Liver (tissue), 9 donors: ENCODE measurements around the gene KIRREL1. TPM values are rescaled to one million over a fixed set of nuclear protein-coding genes. Genes with fewer than 3 reads are reported as not detected.

Source experiments
- DNase-seq: peaks from one replicate; pipeline ENCODE4 v3.0.0-alpha.2; 2017; ENCODE audit warnings: low spot score
- H3K27ac ChIP-seq, 2 donors: one replicate each; pipeline ENCODE4 v1.7.0; 2013; ENCODE audit warnings: inconsistent platforms in 2 of 2, low read length in 2 of 2, control low read depth in 1 of 2, low read depth in 1 of 2, mild to moderate bottlenecking in 1 of 2
- H3K27me3 ChIP-seq, 4 donors: one replicate each; pipeline versions ENCODE4 v1.6.1 to v1.7.0; 2013; ENCODE audit warnings: low read length in 3 of 4, inconsistent platforms in 1 of 4, mild to moderate bottlenecking in 1 of 4, moderate library complexity in 1 of 4; ENCODE audit not compliant: control insufficient read depth in 4 of 4, insufficient read depth in 4 of 4
- H3K36me3 ChIP-seq, 4 donors: one replicate each; pipeline versions ENCODE4 v1.6.1 to v1.7.0; 2013; ENCODE audit warnings: low read length in 3 of 4, mild to moderate bottlenecking in 3 of 4, low read depth in 1 of 4, moderate library complexity in 1 of 4; ENCODE audit not compliant: control insufficient read depth in 4 of 4, insufficient read depth in 3 of 4
- H3K4me1 ChIP-seq, 4 donors: one replicate each; pipeline versions ENCODE4 v1.6.1 to v1.7.0; 2013; ENCODE audit warnings: low read length in 3 of 4, mild to moderate bottlenecking in 3 of 4, moderate library complexity in 1 of 4; ENCODE audit not compliant: control insufficient read depth in 4 of 4, insufficient read depth in 4 of 4
- H3K4me3 ChIP-seq, 3 donors: one replicate each; pipeline versions ENCODE4 v1.6.1 to v1.7.0; 2013; ENCODE audit warnings: low read length in 3 of 3, control low read depth in 1 of 3, low read depth in 1 of 3, mild to moderate bottlenecking in 1 of 3
- H3K9ac ChIP-seq, 2 donors: one replicate each; pipeline ENCODE4 v1.7.0; 2013; ENCODE audit warnings: low read length in 2 of 2, mild to moderate bottlenecking in 2 of 2, moderate library complexity in 2 of 2, control low read depth in 1 of 2, low read depth in 1 of 2
- H3K9me3 ChIP-seq, 4 donors: one replicate each; pipeline versions ENCODE4 v1.6.1 to v1.7.0; 2013; ENCODE audit warnings: low read length in 3 of 4; ENCODE audit not compliant: control insufficient read depth in 4 of 4
- ATF3 ChIP-seq: IDR thresholded peaks from 2 replicates; pipeline ENCODE4 v1.6.1; 2016; ENCODE audit warnings: antibody characterized with exemption
- CTCF ChIP-seq: fragments of 150-350 bp; IDR thresholded peaks from 2 replicates; pipeline ENCODE4 v1.5.1; 2017; ENCODE audit warnings: improper control_type of control experiment, low read depth, low read length; ENCODE audit not compliant: missing input control
- EGR1 ChIP-seq, 2 donors: IDR thresholded peaks; 2 replicates each; pipeline ENCODE4 v1.6.1; 2016 to 2018; ENCODE audit warnings: antibody characterized with exemption in 2 of 2, low read depth in 2 of 2
- FOXA1 ChIP-seq: IDR thresholded peaks from 2 replicates; pipeline ENCODE4 v1.6.1; 2016; ENCODE audit warnings: antibody characterized with exemption
- FOXA2 ChIP-seq: IDR thresholded peaks from 2 replicates; pipeline ENCODE4 v1.6.1; 2016; ENCODE audit warnings: antibody characterized with exemption
- GABPA ChIP-seq, 2 donors: IDR thresholded peaks in 1 of 2; conservative IDR thresholded peaks in 1 of 2; 2 replicates each; pipeline ENCODE4 v1.6.1; 2016; ENCODE audit warnings: antibody characterized with exemption in 2 of 2, mild to moderate bottlenecking in 1 of 2, moderate library complexity in 1 of 2
- HNF4A ChIP-seq, 2 donors: conservative IDR thresholded peaks; 2 replicates each; pipeline ENCODE4 v1.6.1; 2016; ENCODE audit warnings: antibody characterized with exemption in 2 of 2, mild to moderate bottlenecking in 2 of 2
- HNF4G ChIP-seq: IDR thresholded peaks from 2 replicates; pipeline ENCODE4 v1.6.1; 2016; ENCODE audit warnings: antibody characterized with exemption
- JUND ChIP-seq, 2 donors: IDR thresholded peaks; 2 replicates each; pipeline ENCODE4 v1.6.1; 2016; ENCODE audit warnings: antibody characterized with exemption in 2 of 2
- MAX ChIP-seq: IDR thresholded peaks from 2 replicates; pipeline ENCODE4 v1.6.1; 2016; ENCODE audit warnings: antibody characterized with exemption
- NR2F2 ChIP-seq: IDR thresholded peaks from 2 replicates; pipeline ENCODE4 v1.6.1; 2016; ENCODE audit warnings: antibody characterized with exemption
- RAD21 ChIP-seq, 2 donors: IDR thresholded peaks; 2 replicates each; pipeline ENCODE4 v1.6.1; 2016; ENCODE audit warnings: antibody characterized with exemption in 2 of 2, mild to moderate bottlenecking in 2 of 2
- REST ChIP-seq: IDR thresholded peaks from 2 replicates; pipeline ENCODE4 v1.6.1; 2016; ENCODE audit warnings: antibody characterized with exemption, mild to moderate bottlenecking
- RXRA ChIP-seq, 2 donors: IDR thresholded peaks; 2 replicates each; pipeline ENCODE4 v1.6.1; 2017 to 2018; ENCODE audit warnings: antibody characterized with exemption in 2 of 2, mild to moderate bottlenecking in 1 of 2
- SP1 ChIP-seq: IDR thresholded peaks from 2 replicates; pipeline ENCODE4 v1.6.1; 2018; ENCODE audit warnings: antibody characterized with exemption, mild to moderate bottlenecking
- TAF1 ChIP-seq: conservative IDR thresholded peaks from 2 replicates; pipeline ENCODE4 v1.6.1; 2016; ENCODE audit warnings: antibody characterized with exemption, mild to moderate bottlenecking
- YY1 ChIP-seq: IDR thresholded peaks from 2 replicates; pipeline ENCODE4 v1.6.1; 2016; ENCODE audit warnings: antibody characterized with exemption, mild to moderate bottlenecking
- ZBTB33 ChIP-seq: IDR thresholded peaks from 2 replicates; pipeline ENCODE4 v1.6.1; 2016; ENCODE audit warnings: antibody characterized with exemption
- WGBS: extraction: QIAGEN DNeasy Blood & Tissue Kit; methylation state at CpG from one replicate; pipeline ENCODE4 v1.1.7; 2013; 5-methylcytosine and 5-hydroxymethylcytosine counted together
- polyA plus RNA-seq, 2 donors: library from polyadenylated mRNA; stranded (reverse) in 1 of 2; unstranded in 1 of 2; fragments of 200-250 nt in 1 of 2; fragments of >200 nt in 1 of 2; fragmentation: Nextera tagmentation in 1 of 2; extraction: Ambion mirVana in 1 of 2; gene quantifications; one replicate each; pipeline versions ENCODE4 v1.2.1 to v1.2.3, GENCODE V29; 2013 to 2015
- total RNA-seq, 2 donors: library from RNA; depleted of rRNA; stranded (reverse); fragments of >200 nt; gene quantifications; one replicate each; pipeline ENCODE4 v1.2.3, GENCODE V29; 2014
- donor health status: healthy.
- donor health status: healthy.
- donor health status: healthy.
- donor health status: healthy.
- donor health status: healthy.

Gene KIRREL1
- total and polyA plus RNA-seq, 4 donors: 0.82 to 6.0 (median 3.1) TPM

- Histone ChIP-seq H3K9ac (no peak overlapping the region), H3K4me3 (no peak overlapping the region), H3K4me1 (no peaks in the 10 kb centered on the region), H3K36me3 (no peaks in the 10 kb centered on the region), H3K27ac (no peak overlapping the region), H3K27me3 (peaks cover 0 to 2% (median 0%) of the 10 kb centered on the region in 4 donors), H3K9me3 (no peaks in the 10 kb centered on the region)
- DNase-seq: no peak
- TF ChIP-seq ATF3 (no peak), FOXA1 (no peak), HNF4G (no peak), REST (no peak), EGR1 (IDR thresholded peaks at IDR 0.05; ENCODE audit: low read depth in 2 of 2) (no peak), RAD21 (IDR thresholded peaks at IDR 0.05) (no peak), CTCF (no peak), HNF4A (conservative IDR thresholded peaks at IDR 0.05) (no peak), NR2F2 (no peak), RXRA (IDR thresholded peaks at IDR 0.05) (no peak), GABPA (IDR thresholded peaks at IDR 0.05 in 1 of 2, conservative IDR thresholded peaks at IDR 0.05 in 1 of 2) (no peak), FOXA2 (no peak), ZBTB33 (no peak), SP1 (no peak), MAX (no peak), YY1 (no peak), TAF1 (no peak), JUND (IDR thresholded peaks at IDR 0.05) (no peak)
- WGBS: 77% methylated on average over 5 of the region's 5 CpGs
These were observed 56.4 kb downstream of the KIRREL1 start for GRCh38 chr1:158049853-158050252.
